HG03354 (cell line): ENCODE data around the gene ANK2.
"Not testable (repeated sequence)": the region's sequence is repeated elsewhere in the genome, so short reads cannot be mapped to it uniquely, and the experiment has no call there.

Source experiments
- ATAC-seq: cut with Tn5 transposase; IDR thresholded peaks from one replicate; pipeline ENCODE4 v1.9.1; 2021; ENCODE audit warnings: mild to moderate bottlenecking; ENCODE audit not compliant: unreplicated experiment, poor library complexity, severe bottlenecking

ANK2 gene

GRCh38 chr4:113179091-113179490, 129.6 kb downstream of the ANK2 start:
- no peak for ATAC-seq

DNA sequence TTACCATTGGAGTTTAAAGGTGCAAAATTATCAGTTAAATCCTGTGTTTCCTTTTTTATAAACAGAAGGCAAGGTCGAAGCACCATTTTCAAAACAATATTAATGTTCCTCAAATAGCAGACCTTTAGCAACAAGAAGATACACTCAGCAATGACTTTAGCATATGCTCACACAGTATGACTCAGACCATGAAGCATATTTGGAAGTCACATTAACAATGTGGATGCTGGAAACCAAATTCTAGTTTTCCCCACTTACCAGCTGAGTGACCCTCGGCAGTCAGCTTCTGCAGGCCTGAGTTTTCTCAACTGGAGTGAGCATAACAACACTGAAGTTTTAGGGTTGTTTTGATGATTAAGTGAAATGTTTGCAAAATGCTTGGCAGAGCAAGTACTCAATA, 130.5 kb downstream of the ANK2 start:
- ATAC-seq, result no peak

DNA sequence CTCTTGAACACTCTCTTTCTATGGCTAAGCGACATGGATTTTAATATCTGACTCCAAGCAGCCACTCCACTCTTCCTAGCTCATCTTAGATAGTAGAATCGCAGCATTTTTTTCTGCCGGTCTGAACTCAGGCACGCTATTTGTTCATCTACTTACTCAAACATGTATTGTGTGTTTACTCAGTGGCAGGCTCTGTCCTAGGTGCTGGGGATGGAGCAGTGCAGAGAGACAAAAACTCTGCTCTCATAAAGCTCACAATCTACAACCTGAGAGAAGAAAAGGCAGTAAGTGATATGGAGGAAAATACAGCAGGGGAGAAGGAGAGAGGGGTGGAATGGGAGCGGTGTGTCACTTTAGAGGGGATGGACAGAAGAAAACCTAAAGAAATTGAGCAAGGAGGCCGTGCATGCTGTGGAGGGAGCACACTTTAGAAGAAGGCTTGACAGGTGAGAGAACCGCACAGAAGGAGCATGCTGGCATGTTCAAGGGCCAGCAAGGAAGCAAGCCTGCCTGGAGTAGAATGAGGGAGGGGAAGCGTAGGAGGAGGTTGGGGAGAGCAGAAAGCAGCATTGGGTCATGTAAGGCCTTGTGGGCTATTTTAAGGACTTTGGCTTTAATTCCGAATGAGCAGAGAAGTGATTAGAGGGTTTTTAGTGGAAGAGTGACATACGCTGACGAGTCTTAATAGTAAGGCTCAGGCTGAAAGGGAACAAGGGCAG, 132.0 kb downstream of the ANK2 start:
- no peak for ATAC-seq

DNA sequence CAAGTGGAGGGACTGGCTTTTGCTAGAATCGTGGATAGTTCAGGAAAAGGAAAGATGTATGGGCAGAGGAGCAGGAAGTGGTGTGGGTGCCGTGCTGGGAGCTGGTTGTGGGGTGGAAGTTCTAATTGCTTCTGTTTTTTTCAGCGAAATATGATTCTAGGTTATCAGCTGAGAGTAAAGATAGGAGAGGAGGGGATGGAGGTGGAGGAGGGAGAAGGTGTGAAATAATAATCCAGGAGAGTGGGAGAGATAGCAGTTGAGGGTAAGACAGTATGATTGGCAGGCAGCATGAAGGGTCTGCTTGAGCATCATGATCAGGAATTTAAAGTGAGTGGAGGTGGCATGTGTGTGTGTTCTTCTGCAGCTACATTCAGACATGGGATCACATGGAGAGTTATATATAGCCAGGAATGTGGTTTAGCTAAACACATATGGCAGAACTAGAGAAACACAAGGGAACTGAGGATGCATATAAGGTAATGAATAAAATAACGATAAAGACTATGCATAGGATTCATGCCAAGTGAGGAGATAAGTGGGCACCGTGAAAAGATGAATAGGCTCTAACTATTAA, 133.7 kb downstream of the ANK2 start:
- no peak for ATAC-seq

DNA sequence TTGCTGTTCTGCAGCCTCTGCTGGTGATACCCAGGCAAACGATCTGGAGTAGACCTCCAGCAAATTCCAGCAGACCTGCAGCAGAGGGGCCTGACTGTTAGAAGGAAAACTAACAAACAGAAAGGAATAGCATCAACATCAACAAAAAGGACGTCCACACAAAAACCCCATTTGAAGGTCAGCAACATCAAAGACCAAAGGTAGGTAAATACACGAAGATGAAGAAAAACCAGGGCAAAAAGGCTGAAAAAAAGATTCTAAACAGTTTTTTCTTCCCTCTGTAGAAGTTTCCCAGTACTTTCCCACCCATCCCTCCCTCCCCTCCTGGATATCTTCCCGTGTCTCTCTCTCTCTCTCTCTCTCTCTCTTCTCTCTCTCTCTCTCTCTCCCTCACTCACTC, 136.8 kb downstream of the ANK2 start:
- not testable (repeated sequence) for ATAC-seq

DNA sequence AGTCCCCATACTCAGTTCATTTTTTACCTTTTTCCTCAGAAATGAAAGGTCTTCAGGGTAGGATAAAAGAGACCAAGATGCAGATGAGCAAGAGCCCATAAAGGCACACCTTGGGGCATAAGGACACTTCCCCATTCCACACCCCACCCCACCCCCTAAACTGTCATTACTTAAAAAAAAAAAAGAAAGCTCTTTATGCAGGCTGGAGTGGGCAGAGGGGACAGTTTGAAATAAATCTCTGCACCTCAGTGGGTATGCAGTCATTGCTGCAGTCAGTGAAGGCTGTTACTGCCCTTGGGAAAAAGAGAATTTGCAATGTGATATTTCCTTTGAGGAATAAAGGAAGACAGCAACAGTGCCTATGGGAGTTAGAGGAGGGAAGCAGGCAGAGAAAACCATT, 137.5 kb downstream of the ANK2 start:
- no peak for ATAC-seq

DNA sequence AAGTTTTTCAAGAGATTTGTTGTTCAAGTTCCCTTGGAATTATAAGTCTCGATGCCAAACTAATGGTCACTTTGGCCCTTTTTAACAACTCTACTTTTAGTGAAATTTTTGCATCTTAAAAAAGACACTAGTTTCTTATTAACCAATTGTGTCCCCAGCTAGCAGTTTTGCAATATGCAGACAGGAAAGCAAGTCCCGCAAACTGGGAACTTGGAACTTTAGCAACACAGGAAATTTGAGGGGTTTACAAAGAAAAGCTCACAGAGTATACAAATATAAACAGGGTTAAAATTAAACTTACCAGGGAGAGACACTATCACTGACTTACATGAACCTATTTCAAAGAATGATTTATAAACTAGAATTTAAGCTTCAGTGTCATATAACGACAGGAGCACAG, 137.9 kb downstream of the ANK2 start:
- no peak for ATAC-seq

DNA sequence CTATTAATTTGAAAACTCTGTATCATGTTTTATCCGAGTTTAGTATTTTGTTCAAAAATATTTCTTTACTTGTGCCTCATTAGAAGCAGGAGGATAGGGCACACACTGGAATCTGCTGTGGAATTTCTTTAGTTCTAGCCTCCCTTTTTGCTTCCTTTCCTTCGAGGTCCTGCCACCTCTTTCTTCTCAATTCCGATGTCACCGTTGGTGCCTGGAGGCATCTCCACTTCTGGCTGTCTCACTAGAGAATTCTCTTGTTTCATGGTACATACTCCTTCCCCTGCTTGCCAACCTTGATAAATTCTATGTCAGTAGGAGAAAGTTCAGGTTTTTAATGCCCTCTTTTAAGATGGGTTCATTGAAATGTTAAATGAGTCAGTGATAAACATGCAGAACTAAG, 140.1 kb downstream of the ANK2 start:
- ATAC-seq, result no peak

- no peak for ATAC-seq
These were observed 159.7 kb downstream of the ANK2 start for GRCh38 chr4:113209153-113209552.

DNA sequence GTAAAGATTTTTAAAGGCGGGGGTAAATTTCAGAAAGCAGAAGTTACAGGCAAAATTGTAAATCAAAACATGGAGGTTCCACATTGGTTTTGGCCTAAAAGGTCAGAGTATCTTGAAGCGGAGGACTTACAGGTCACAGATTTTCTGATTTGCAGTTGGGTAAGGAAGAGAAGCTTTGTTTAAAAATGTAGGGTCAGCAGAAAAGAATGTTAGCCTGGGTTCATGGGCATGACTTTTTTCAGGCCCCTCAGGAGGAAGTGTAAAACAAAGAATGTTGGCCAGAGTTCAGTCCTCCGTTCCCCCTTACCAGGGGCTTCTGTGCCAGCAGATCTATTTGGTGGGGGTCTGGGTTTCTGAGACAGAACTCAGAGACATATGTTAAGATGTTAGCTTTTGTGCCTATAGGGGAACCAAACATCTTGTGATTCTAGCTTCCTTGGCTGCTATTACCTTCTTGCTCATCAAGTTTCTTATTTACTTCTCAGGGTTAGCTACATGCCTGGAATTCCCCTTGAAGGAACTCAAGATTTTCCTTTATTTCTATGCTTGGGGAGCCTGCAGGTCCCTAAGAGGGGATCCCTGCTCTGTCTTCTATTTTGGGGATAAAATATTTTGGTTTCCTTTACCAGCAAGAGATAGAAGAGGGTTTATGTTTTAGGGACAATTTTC, 160.3 kb downstream of the ANK2 start:
- ATAC-seq, result no peak

- ATAC-seq, result no peak
These were observed 163.2 kb downstream of the ANK2 start for GRCh38 chr4:113212613-113213012.

DNA sequence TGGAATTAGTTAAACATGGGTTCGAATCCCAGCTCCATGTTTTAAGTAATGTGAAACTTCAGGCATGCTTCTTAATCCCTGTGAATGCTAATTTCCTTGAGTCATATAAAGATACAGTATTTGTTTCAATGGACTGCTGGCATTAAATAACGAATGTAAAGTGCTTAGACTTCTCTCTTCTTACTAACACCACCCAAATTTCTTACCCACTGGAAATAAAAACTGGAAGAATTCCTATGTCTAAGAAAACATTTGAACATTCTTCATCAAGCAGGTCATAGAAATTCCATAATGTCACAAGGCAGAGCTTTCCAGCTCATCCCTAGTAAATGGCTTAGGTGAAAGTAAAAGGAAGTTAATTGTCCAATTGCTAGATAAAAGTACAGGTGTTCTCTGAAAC, 172.5 kb downstream of the ANK2 start:
- no peak for ATAC-seq

- ATAC-seq, result no peak
These were observed 173.0 kb downstream of the ANK2 start for GRCh38 chr4:113222471-113222870.

DNA sequence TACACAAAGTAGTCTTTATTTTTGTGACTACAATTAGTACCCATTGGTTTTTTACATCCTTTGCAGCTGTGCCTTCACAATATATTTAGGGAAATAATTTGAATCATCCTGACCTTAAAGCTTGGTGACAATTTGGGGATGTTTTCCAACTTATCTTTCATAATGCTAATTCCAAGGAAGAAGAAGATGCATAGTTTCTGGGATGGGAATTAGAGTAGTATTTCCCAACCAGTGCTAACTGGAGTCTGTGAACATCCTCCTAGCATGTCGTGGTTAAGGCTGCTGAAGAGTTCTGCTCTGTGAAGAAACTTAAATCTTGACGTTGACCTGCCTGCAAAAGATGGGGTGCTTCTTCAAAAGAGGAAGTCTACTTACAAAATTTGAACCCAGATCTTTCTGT, 173.5 kb downstream of the ANK2 start:
- no peak for ATAC-seq

DNA sequence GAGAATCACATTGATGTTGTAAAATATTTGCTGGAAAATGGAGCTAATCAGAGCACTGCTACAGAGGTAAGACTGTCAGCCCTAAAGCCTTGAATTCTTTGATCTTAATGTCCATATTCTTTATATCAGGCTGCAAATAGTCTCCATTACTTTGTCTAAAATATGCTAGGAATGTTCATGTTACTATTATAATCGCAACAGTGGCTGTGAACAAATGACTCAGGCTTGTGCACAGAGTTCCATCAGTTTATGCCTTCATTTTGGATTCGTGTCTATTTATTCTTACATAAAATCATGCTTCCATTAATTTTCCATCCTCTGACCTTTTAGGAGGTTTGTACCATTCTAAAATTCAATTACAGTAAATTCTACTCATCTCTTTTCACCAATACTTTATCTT, 182.7 kb downstream of the ANK2 start:
- ATAC-seq, result no peak

DNA sequence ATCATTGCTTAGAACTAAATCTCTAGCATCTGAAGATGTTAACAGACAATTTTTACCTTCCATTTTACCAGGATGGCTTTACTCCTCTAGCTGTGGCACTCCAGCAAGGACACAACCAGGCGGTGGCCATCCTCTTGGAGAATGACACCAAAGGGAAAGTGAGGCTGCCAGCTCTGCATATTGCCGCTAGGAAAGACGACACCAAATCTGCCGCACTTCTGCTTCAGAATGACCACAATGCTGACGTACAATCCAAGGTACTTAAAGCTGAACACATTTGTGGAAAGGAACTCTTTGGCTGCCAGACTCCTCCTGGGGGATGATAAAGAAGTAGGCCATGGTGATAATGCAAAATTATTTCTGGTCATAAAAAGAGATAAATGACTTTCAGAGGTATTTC, 187.5 kb downstream of the ANK2 start:
- no peak for ATAC-seq

DNA sequence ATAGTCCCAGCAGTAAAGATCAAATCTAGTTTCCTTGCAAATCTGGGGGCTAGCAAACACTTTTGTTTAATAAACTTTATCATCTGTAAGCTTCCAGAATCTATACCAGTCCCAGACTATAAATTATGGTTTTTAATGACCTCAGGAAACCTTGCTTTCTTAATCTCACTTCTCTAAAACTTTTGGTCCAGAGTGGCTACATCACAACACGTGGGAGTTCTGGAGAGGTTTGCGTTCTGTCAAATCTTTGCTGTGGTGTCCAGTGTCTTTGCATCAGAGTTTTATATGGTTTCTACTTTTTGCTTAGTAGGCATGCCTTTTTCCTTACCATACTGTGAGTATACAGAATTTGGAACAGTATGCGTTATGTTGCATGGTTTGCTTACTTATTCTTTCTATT, 193.9 kb downstream of the ANK2 start:
- ATAC-seq, result no peak

GRCh38 chr4:113244747-113245146, 195.3 kb downstream of the ANK2 start:
- ATAC-seq, result not testable (repeated sequence)

DNA sequence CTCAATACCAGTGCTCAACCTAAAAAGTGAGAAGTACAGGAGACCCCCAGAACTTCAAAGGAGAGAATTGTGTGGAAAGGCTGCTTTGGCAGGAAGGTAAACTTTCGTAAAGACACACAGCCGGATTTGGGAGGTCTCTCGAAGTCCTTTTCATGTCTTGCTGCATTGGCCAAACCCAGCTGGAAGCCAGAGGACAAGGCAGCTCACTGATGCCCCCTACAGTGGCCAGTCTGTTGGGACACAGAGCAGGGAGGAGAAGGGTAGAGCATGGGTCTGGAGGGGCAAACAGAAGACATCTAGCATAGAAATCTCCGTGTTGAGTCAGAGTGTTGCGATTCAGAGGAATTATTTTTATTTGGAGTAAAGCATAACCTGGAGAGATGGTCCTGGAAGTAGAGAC, 198.9 kb downstream of the ANK2 start:
- no peak for ATAC-seq

- ATAC-seq, result no peak
These were observed 206.2 kb downstream of the ANK2 start for GRCh38 chr4:113255628-113256027.

DNA sequence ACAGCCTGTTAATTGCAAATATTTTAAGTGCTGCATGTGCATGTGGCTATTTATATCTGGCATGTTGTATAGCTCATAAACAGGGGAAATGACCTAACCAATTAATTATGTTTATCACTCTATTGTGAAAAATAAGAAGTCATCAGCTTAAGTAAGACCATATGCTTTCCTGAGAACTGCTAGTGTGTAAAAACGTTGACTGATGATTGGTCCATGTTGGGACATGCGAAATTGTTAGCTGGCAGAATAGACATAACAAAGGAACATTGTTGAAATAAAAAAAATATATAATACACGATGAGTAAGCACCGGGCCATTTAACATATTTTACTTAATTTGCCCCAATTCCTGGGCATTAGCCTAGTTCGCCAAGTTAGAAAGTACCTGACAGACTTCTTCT, 207.5 kb downstream of the ANK2 start:
- no peak for ATAC-seq
